Lower lobe of right lung (tissue), 2 donors: ENCODE data around the gene RAVER2. TPM values are rescaled to one million over a fixed set of nuclear protein-coding genes. Genes with fewer than 3 reads are reported as not detected.
A peak's percentile ranks its signal among the peaks of the same experiment; 100 is the strongest.
"Not testable (repeated sequence)": the region's sequence is repeated elsewhere in the genome, so short reads cannot be mapped to it uniquely, and the experiment has no call there.

Experiments
- ATAC-seq, 2 donors: fragments of 200-7000 bp; cut with Tn5 transposase; one replicate each; pipeline ENCODE4 v1.9.1; 2020 to 2022; ENCODE audit warnings: mild to moderate bottlenecking in 2 of 2, moderate library complexity in 2 of 2
- DNase-seq: peaks from one replicate; pipeline ENCODE4 v3.0.0-alpha.2; 2020
- H3K27ac ChIP-seq: fragments of 200-600 bp; one replicate; pipeline ENCODE4 v1.8.0; 2022
- H3K27me3 ChIP-seq: fragments of 200-600 bp; one replicate; pipeline ENCODE4 v1.8.0; 2022; ENCODE audit warnings: low read depth
- H3K36me3 ChIP-seq: fragments of 200-600 bp; one replicate; pipeline ENCODE4 v1.8.0; 2022; ENCODE audit warnings: mild to moderate bottlenecking
- H3K4me1 ChIP-seq: fragments of 200-600 bp; one replicate; pipeline ENCODE4 v1.8.0; 2022
- H3K4me3 ChIP-seq: fragments of 200-600 bp; one replicate; pipeline ENCODE4 v1.8.0; 2022; ENCODE audit warnings: mild to moderate bottlenecking
- H3K9me3 ChIP-seq: fragments of 200-600 bp; one replicate; pipeline ENCODE4 v1.8.0; 2022
- CTCF ChIP-seq: fragments of 200-600 bp; IDR thresholded peaks from one replicate; pipeline ENCODE4 v1.8.0; 2022; ENCODE audit warnings: antibody characterized with exemption, mild to moderate bottlenecking
- intact Hi-C: fragments of 100-400 bp; cut with DNase I; formaldehyde crosslinking; loops from one replicate; pipeline ENCODE4 v1.11.0; 2022
- total RNA-seq: library from RNA; stranded (reverse); fragmentation: NEBNext Ultra II Directional; extraction: Animal tissue kit (Norgen Biotek cat#: 25700); gene quantifications from one replicate; pipeline ENCODE4 v1.2.1, GENCODE V29; 2021
- donor health status: DM: no; HTN: yes; CAD: no; lungs with severe emphysema.

Gene RAVER2
- total RNA-seq, 1 donor from 2014 or later = 12.0 TPM

DNA sequence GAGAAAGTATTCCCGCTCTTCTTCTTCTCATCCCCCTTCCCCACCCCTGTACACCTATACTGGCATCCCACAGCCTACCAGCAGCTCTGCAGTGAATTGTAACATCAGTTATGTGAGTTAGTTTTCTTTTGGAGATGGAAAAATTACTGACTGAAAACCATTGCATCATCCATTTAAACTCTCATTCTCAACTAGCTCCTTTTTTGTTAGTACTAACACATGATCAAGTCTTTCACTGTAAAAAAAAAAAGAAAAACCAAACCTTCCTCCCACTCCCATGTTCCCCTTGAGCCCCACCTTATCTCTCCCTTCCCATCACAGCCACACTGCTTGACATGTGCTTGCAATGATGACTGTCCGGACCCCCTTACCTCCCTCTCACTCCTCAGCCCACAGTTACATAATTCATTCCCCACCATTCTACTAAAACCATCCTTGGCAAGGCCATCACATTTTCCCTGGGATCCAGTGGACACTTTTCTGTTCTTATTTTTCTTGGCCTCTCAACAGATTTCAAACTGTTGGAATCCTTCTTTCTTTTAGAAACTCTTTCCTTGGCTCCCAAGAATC lies 23.2 kb upstream of the RAVER2 start:
- no peak for TF ChIP-seq CTCF
- Histone ChIP-seq H3K27ac (no peak overlapping the region), H3K4me3 (no peak overlapping the region), H3K9me3 (no peaks in the 10 kb centered on the region), H3K4me1 (no peaks in the 10 kb centered on the region), H3K36me3 (no peaks in the 10 kb centered on the region), H3K27me3 (no peaks in the 10 kb centered on the region)
- intact Hi-C loops = no loop called here
- ATAC-seq (no peak), DNase-seq (no peak)

DNA sequence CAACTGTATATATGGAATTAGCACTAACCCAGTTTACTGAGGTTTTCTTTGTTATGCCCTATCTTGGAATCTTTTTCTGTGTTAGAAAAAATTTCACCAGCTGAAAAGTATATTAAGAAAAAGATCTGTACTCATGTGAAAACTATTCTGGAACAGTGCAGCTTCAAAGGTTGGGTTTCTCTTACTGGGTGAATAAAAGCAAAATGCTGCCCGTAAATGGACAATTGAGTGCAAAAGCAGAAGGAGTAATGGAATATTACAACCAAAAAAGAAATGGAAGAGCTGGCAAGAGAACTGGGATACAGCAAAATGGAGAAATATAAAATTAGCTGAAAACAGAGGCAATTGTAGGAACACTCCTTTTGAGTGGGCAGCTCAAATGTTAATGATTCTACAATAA lies 17.0 kb upstream of the RAVER2 start:
- no peaks in the 10 kb centered on the region for H3K4me1 ChIP-seq
- no peaks in the 10 kb centered on the region for H3K36me3 ChIP-seq
- H3K27me3 ChIP-seq = no peaks in the 10 kb centered on the region
- intact Hi-C loops = no loop called here
- H3K9me3 ChIP-seq = no peaks in the 10 kb centered on the region
- no peak overlapping the region for H3K4me3 ChIP-seq
- DNase-seq (no peak), ATAC-seq (no peak)
- no peak overlapping the region for H3K27ac ChIP-seq
- no peak for TF ChIP-seq CTCF

GRCh38 chr1:64733581-64734286 lies 11.1 kb upstream of the RAVER2 start:
- Histone ChIP-seq H3K9me3 (no peaks in the 10 kb centered on the region), H3K4me3 (no peak overlapping the region), H3K27ac (no peak overlapping the region), H3K27me3 (no peaks in the 10 kb centered on the region), H3K4me1 (no peaks in the 10 kb centered on the region), H3K36me3 (no peaks in the 10 kb centered on the region)
- DNase-seq (no peak), ATAC-seq (no peak)
- intact Hi-C loops = no loop called here
- TF ChIP-seq CTCF = no peak

- ATAC-seq (no peak), DNase-seq (no peak)
- H3K4me1 ChIP-seq = no peaks in the 10 kb centered on the region
- TF ChIP-seq CTCF = no peak
- H3K27me3 ChIP-seq = no peaks in the 10 kb centered on the region
- no peak overlapping the region for H3K27ac ChIP-seq
- intact Hi-C loops = no loop called here
- H3K36me3 ChIP-seq = no peaks in the 10 kb centered on the region
- no peaks in the 10 kb centered on the region for H3K9me3 ChIP-seq
- H3K4me3 ChIP-seq = no peak overlapping the region
These were observed 10.6 kb upstream of the RAVER2 start for GRCh38 chr1:64734287-64734652.

DNA sequence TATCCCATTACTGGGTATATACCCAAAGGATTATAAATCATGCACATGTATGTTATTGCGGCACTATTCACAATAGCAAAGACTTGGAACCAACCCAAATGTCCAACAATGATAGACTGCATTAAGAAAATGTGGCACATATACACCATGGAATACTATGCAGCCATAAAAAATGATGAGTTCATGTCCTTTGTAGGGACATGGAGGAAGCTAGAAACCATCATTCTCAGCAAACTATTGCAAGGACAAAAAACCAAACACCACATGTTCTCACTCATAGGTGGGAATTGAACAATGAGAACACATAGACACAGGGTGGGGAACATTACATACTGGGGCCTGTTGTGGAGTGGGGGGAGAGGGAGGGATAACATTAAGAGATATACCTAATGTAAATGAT lies 4.2 kb upstream of the RAVER2 start:
- H3K27me3 ChIP-seq, H3K9me3 ChIP-seq, H3K27ac ChIP-seq, H3K4me3 ChIP-seq, H3K4me1 ChIP-seq, intact Hi-C loops, ATAC-seq, DNase-seq, H3K36me3 ChIP-seq: not testable (repeated sequence)

- intact Hi-C loops = no loop called here
- H3K36me3 ChIP-seq = no peaks in the 10 kb centered on the region
- ATAC-seq = no peak
These were observed 852 bp upstream of the RAVER2 start for GRCh38 chr1:64743954-64744491.

More at GRCh38 chr1:64743954-64744491, 852 bp upstream of the RAVER2 start:
- Histone ChIP-seq H3K27ac (peak overlapping the region; percentile 74), H3K27me3 (no peaks in the 10 kb centered on the region), H3K4me3 (peak overlapping the region; percentile 82), H3K4me1 (peaks cover 19% of the 10 kb centered on the region), H3K9me3 (no peaks in the 10 kb centered on the region)
- no peak for DNase-seq
- TF ChIP-seq CTCF = no peak
